NCI-H345 (cell line): ENCODE data around the gene PRKCSH.
"Not testable (repeated sequence)": the region's sequence is repeated elsewhere in the genome, so short reads cannot be mapped to it uniquely, and the experiment has no call there.

Experiments
- DNase-seq: peaks from one replicate; lab custom pipeline; 2025; lab: John Stamatoyannopoulos, UW

PRKCSH gene

DNA sequence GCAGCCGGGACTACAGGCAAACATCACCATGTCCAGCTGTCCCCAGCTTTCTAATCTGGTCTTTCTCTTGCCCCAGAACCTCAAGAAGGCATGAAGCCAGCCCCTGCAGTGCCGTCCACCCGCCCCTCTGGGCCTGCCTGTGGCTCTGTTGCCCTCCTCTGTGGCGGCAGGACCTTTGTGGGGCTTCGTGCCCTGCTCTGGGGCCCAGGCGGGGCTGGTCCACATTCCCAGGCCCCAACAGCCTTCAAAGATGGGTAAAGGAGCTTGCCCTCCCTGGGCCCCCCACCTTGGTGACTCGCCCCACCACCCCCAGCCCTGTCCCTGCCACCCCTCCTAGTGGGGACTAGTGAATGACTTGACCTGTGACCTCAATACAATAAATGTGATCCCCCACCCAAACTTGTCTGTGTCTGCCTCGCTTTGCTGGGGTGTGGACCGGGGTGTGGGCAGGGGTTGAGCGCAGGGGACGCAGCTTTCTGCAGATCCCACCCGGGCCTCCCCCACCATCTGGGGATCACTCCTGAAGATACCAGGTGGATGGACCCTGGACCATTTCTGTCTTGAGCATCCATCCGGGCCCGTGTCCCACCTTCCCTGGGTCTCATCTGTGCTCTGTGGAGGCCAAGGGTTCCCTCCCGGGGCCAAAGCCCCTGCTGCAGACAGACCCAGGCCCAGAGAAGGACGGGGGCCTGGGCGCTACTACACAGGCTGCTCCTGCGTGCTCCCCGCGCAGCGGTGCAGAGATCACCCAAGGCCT lies 15.3 kb downstream of the PRKCSH start:
- no peak for DNase-seq

DNA sequence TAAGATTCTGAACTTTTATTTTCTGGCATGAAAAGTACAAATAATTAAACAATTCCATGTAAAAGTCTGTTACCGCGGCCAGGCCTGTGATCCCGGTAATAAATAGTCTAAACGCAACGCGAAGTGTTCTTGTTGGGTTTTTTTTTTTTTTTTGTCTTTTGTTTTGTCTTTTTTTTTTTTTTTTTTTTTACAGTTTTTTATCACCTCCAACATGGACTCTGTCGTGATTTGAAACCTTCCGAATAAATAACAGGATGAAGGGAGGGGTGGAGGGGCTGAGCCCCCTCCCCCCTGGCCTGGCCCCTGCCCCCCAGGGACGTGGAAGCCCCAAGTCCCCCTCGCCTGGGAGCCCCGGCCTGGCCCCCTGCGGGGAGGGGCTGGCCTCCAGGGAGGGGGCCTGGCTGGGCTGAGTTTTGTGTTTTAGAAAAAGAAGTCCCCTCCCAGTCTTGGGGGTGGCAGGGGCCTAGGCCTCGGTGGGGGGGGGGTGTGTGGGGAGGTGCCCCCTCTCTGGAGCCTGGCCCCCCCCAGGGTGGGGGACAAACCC lies 16.0 kb downstream of the PRKCSH start:
- DNase-seq, result no peak

DNA sequence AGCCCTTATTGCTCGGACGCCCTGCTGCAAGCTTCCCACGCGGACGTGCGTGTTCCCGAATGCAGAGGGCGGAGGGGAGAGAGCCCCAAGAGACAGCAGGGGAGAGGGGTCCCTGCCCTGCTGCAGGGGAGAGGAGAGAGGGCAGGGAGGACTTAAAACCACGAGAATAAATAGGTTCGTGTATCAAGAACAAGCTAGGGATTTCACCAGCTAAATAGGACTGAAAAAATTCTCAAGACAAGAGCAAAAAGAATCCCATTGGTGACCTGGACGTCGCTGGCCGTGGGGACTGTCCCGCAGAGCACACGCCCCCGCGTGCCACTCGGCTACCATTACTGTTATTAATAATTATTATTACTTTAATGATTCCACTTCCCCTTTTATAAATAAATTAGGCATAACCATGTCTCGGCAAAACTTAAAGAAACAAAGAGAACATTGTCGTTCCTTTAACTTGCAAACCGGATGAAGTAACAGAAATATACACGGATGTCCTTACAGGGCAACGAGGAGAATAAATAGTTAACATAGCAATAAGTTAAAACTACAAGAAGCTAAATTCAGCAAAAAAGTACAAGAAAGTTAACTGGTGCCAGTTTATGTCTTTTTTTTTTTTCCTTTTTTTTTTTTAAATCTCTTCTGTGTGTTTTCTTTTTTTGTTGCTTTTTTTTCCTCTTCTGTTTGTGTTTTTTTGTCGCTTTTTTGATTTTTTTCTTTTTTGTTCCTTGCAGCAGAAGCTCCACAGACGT lies 16.6 kb downstream of the PRKCSH start:
- no peak for DNase-seq

DNA sequence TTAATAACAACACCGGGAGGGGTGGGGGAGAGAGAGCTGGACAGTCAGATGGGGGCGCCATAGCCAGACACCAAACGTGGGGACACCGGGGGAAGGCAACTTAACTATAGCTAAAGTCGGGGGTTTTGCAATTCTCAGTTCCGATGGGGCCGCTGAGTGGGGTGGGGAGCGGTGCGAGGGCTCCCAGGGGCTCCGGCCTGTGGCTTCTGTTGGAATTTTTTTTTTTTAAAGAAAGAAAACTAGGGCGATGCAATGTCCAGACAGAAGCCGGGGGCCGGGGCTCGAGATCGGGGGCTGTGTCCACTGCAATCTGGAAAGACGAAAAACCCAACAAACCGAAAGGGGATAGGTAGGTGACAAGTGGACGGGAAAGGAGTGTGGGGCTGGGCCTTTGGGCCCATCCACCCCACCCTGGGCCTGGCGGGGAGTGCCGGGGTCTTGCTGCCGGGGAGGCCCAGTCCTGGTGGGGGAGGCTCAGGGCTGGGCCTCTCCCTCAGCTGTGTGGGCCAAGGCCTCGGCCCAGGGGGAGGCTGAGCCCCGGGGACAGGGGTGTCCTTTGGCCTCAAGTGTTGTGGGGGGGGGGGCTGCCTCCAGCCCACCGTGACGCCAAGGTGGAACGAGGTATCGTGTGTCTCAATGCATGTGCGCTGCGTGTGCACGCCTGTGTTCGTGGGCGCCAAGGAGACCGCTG lies 17.3 kb downstream of the PRKCSH start:
- no peak for DNase-seq

DNA sequence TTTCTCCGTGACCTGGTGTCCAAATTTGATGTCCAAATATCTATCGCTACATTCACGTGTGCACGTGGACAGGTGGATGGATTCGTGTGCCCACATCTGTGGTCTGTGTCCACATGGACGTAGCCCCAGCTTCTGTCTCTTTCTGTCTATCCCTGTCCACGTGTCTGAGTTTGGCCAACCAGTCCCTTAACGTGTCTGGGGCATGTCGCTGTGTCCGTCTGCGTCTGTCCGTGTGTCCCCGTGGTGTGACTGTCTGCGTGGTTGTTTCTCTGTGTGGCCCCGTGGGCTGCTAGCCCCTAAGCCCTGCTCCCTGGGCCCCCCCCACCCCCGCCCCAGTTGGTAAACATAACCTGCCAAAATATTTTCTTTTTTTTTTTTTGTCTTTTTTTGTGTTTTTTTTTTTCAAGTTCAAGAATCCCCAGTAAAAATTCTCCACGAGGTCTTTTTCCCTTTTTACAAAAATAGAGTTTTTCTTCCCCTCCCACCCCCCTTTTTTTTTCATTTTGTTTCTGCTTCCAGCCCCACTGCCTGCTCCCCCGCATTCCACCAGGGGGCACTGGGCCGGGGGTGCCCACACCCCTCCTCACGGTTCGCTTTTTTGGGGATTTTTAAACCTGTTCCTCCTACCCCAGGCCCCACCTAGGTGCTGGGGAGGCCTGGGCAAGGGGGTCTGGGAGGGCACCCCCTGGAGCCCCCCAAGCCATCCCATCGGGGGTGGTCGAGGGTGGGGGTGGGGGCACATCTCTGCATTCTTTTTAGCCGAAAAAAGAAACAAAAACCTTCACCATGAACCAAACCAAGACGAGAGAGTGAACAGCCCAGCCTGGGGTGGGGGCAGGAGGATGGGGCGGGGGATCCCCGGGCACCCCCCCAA lies 18.3 kb downstream of the PRKCSH start:
- no peak for DNase-seq

DNA sequence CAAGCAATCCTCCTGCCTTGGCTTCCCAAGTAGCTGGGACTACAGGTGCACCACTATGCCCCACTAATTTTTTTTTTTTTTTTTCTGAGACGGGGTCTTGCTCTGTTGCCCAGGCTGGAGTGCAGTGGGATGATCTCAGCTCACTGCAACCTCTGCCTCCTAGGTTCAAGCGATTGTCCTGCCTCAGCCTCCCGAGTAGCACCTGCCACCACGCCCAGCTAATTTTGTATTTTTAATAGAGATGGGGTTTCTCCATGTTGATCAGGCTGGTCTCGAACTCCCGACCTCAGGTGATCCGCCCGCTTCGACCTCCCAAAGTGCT lies 19.8 kb downstream of the PRKCSH start:
- not testable (repeated sequence) for DNase-seq

DNA sequence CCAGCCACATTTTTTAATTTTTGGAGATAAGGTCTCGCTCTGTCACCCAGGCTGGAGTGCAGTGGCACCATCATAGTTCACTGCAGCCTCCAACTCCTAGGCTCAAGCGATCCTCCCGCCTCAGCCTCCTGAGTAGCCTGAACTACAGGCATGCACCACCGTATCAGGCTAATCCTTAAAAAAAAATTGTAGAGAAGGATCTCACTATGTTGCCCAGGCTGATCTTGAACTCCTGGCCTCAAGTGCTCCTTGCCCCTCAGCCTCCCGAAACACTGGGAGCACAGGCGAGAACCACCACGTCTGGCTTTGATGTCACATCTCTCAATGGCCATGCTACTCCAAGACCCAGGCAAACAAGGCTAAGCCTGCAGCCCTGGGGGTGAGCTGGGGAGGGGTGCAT lies 21.2 kb downstream of the PRKCSH start:
- DNase-seq, result no peak

DNA sequence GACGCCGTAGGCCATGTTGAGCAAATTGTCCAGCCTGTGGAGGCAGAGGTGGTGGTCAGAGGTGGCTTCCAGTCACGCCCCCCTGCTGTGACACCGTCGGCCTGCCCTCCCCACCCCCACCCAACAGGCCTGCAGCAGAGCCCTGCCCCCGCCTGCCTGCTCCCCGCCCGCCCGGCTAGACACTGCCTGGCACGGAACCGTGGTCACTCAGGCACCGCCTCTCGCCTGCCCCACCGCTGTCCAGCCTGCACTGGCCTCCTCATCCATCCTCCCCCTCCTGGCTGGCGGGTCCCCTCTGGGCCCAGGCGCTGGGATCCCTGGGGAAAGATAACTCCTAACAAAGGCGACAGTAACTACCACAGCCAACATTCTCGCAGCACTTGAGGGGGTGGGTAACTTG lies 21.7 kb downstream of the PRKCSH start:
- DNase-seq, result no peak

DNA sequence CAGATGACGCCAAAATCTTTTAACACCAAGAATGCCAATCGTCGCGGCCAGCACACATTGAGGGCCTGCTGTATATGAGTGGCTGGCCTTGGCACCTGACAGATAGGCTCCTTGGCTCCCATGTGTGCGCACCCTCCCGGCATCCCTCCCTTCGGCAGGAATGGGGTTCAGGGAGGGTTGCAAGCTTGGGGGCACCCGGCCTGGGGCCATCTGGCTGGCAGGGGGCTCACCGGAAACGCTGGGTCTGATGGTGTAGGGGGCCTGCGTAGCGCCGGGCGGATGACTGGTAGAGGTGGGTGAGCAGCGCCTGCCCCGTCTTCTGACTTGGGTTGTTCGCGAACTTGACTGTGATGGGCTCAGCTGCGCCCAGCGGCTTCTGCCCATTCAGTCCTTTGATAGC lies 22.4 kb downstream of the PRKCSH start:
- DNase-seq, result no peak

DNA sequence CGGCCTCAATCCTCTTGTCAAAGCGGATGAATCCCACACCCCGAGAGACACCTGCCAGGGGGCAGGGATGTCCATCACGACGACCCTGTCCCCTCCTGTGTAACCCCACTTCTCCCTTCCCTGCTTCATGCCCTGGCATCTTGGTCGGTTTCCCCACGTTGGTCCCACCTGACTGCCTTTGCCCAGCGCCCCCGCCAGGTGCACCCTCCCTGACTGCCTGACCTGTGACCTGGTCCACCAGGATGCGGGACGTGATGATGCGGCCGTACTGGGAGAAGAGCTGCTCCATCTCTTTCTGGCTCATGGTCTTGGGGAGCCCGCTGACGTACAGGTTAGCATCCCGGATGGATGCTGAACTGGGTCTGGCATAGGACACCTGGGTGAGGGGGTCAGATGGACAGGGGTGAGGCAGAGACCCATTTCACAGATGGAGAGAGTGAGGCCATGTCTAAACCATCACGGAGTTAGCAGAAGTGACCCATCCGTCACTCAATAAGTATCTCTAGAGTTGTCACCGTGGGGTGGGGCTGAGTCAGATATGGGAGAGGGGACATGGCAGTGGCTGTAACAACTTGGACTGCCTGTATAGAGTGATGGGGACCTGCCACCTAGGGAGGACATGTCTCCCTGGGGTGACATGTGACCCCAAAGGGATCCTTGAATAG lies 22.9 kb downstream of the PRKCSH start:
- DNase-seq, result no peak

DNA sequence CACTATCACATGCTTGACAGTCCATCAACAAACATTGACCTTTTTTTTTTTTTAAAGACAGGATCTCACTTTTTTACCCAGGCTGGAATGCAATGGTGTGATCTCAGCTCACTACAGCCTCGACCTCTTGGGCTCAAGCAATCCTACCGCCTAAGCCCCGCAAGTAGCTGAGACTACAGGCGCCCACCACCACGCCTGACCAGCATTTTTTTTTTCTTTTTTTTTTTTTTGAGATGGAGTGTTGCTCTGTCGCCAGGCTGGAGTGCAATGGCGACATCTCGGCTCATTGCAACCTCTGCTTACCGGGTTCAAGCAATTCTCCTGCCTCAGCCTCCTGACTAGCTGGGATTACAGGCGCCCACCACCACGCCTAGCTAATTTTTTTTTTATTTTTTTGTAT lies 23.5 kb downstream of the PRKCSH start:
- not testable (repeated sequence) for DNase-seq

DNA sequence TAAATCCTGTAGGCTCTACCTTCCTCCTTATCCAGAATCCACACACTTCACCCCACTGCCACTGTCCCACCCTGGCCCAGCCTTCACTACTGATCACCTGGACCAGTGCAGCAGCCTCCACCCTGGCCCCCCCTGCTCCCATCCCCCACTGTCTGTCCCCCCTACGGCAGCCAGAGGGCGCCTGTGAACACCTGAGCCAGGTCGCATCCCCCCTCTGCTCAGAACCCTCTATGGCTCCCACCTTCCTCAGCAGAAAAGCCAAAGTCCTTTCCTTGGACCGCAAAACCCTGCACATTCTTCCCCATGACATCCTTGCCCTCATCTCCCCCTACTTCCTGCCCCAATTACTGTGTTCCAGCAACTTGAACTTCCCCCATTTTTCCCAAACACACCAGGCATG lies 24.8 kb downstream of the PRKCSH start:
- no peak for DNase-seq

DNA sequence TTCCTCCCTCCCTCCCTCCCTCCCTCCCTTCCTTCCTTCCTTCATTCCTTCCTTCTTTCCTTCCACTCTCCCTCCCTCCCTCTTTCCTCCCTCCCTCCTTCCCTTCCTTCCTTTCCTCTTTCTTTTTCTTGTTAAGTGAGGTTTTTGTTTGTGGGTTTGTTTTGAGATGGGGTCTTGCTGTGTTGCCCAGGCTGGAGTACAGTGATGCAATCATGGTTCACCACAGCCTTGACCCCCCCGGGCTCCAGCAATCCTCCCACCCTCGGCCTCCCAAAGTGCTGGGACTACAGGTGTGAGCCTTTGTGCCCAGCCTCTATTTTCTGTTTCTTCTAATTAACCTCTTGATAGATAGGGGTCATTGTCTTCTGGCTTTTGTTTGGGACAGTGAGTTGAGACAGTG lies 26.0 kb downstream of the PRKCSH start:
- no peak for DNase-seq

DNA sequence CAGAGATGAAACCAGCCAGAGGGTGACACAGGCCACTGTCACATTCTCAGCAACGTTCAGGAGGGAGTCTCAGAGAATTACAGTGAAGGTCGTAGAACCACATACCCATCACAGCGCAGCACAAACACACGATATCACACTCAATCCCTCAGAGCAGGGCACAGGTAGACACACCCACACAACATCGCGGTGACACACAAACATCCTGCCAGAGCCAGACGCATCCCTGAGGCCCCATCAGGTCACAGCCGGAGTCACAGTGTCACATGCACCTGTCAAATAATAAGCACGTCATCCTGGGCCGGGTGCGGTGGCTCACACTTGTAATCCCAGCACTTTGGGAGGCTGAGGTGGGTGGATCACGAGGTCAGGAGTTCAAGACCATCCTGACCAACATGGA lies 28.0 kb downstream of the PRKCSH start:
- no peak for DNase-seq

DNA sequence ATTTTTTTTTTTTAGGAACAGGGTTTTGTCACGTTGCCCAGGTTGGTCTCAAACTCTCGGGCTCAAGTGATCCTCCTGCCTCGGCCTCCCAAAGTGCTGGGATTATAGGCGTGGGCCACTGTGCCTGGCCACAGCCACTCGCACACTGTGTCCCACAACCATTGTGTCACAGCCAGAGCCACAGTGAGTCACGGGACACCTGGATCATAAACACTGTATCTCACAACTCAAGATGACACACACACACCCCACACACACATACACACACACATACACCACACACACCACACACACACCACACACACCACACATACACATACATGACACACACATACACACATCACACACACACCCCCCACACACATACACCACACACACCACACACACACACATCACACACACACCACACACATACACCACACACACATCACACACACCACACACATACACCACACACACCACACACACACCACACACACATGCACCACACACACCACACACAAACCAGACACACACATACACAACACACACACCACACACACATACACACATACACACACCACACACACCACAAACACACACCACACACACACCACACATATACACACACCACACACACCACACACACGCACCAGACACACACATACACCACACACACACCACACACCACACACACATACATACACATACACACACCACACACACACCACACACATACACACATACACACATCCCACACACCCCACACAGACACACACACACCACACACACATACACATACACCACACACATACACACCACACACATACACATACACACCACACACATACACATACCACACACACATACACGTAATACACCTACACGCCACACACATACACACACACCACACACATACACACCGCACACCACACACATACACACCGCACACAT lies 29.2 kb downstream of the PRKCSH start:
- no peak for DNase-seq

DNA sequence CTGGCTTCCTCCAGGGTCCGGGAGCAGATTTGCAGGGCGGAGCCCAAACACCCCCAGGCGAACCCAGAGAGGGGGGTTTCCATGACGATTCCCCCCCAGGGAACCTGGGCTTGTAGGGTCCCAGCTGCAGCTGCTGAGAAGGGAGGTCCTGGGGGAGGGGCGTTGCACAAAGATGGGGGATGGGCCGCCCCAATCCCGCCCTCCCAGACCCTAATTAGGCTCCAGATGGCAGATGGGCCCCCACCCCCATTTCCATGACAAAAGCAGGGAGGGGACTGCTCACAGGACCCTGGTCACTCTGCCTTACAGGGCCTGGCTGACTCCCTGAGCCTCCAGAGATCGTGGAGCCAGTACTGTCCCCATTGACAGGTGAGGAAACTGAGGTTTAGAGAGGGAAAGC lies 30.2 kb downstream of the PRKCSH start:
- no peak for DNase-seq

DNA sequence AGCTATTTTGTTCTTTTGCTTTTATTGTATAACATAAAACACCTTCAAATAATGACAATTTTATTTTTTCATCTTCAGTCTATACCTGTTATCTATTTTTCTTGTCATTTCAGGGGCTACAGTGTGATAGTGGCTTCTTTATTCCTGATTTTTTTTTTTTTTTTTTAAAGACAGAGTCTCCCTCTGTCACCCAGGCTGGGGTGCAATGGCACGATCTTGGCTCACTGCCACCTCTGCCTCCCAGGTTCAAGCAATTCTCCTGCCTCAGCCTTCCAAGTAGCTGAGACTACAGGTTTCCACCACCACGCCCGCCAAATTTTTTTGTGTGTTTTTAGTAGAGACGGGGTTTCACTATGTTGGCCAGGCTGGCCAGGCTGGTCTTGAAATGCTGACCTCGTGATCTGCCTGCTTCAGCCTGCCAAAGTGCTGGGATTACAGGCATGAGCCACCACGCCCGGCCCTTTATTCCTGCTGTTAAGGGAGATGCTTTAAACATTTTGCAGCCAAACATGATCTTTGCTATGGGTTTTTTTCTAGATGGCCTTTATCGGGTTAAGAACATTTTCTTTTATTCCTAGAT lies 32.9 kb downstream of the PRKCSH start:
- not testable (repeated sequence) for DNase-seq

DNA sequence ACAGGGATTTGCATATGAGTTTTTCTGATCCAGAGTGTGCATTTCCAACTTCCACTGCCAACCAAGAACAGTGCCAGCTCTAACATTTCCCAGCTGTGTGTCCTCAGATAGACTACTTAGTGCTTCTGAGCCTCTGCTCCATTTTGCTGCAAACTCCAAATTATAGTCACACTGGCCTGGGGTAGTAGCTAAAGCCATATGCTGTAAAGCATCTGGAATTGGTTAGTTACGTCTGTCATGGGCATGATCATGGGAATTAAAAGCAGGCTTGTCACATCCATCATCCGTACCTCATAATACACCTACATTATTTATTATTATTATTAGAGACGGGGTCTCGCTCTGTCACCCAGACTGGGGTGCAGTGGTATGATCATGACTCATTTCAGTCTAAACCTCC lies 38.3 kb downstream of the PRKCSH start:
- DNase-seq, result no peak

DNA sequence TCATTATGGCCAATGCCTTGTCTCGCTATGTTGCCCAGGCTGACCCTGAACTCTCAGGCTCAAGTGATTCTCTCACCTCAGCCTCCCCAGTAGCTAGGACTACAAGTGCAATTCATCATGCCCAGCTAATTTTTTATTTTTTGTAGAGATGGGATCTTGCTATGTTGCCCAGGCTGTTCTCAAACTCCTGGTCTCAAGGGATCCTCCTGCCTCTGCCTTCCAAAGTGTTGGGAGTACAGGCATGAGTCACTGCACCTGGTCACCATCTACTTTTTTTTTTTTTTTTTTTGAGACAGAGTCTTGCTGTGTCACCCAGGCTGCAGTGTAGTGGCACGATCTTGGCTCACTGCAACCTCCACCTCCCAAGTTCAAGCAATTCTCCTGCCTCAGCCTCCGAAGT lies 39.9 kb downstream of the PRKCSH start:
- DNase-seq, result not testable (repeated sequence)

DNA sequence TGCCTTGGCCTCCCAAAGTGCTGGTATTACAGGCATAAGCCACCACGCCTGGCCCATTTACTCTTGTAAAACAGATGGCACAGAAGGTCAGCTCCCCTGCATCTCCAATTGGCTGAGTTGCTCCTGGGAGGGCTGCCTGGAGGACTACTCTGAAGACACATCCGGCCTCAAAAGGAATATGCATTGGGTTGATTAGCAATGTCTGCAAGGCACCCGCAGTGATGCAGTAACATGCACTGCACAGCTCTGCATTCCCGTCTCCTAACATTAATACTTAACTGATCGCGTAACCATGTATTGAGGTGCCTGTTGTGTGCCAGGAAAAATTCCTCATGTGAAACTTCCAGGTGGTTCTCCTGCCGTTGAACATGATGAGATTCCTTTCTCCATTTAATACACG lies 40.4 kb downstream of the PRKCSH start:
- DNase-seq, result no peak
